HG02973 (cell line): ENCODE results near the gene COA1.
A peak's percentile ranks its signal among the peaks of the same experiment; 100 is the strongest.
"Not testable (repeated sequence)": the region's sequence is repeated elsewhere in the genome, so short reads cannot be mapped to it uniquely, and the experiment has no call there.

Experiments
- ATAC-seq: cut with Tn5 transposase; IDR thresholded peaks from one replicate; pipeline ENCODE4 v1.9.1; 2021; ENCODE audit warnings: moderate library complexity; ENCODE audit not compliant: unreplicated experiment

The COA1 gene

GRCh38 chr7:43609097-43609496 is 120.2 kb downstream of the COA1 start:
- ATAC-seq: no peak

- no peak for ATAC-seq
Measured at GRCh38 chr7:43604251-43604650, 125.1 kb downstream of the COA1 start.

GRCh38 chr7:43602256-43602655 is 127.1 kb downstream of the COA1 start:
- ATAC-seq: no peak

GRCh38 chr7:43600056-43600455 is 129.3 kb downstream of the COA1 start:
- no peak for ATAC-seq

GRCh38 chr7:43596426-43596825 is 132.9 kb downstream of the COA1 start:
- not testable (repeated sequence) for ATAC-seq

- ATAC-seq: no peak
Measured at GRCh38 chr7:43594020-43594419, 135.3 kb downstream of the COA1 start.

GRCh38 chr7:43593010-43593409 is 136.3 kb downstream of the COA1 start:
- no peak for ATAC-seq

GRCh38 chr7:43592326-43592725 is 137.0 kb downstream of the COA1 start:
- no peak for ATAC-seq

GRCh38 chr7:43591558-43592180 is 137.7 kb downstream of the COA1 start:
- no peak for ATAC-seq

- peak; percentile 83 for ATAC-seq
Measured at GRCh38 chr7:43590862-43591557, 138.3 kb downstream of the COA1 start.

- no peak for ATAC-seq
Measured at GRCh38 chr7:43589728-43590127, 139.6 kb downstream of the COA1 start.
